MM.1S (cell line): ENCODE measurements around the gene ENOX1.

Experiments used
- CTCF ChIP-seq: fragments of 300-600 bp; sonication (generic); IDR thresholded peaks from 2 replicates; pipeline ENCODE4 v1.5.1; 2016; ENCODE audit warnings: antibody characterized with exemption, low read length, mixed read lengths
- EZH2 ChIP-seq: fragments of 300-600 bp; sonication (generic); optimal IDR thresholded peaks from 2 replicates; pipeline ENCODE3; 2017; ENCODE audit warnings: low read depth, mild to moderate bottlenecking, antibody characterized with exemption, low read length, mixed read lengths

GRCh38 chr13:43279696-43280095 lies 507.1 kb downstream of the ENOX1 start:
- TF ChIP-seq CTCF = no peak
- TF ChIP-seq EZH2 = no peak
